ENCODE measurements around the gene UGT2A2. TPM values are rescaled to one million over a fixed set of nuclear protein-coding genes. Genes with fewer than 3 reads are reported as not detected.

UGT2A2 gene
- total RNA-seq, 2 experiments from 2014 or later: not detected

DNA sequence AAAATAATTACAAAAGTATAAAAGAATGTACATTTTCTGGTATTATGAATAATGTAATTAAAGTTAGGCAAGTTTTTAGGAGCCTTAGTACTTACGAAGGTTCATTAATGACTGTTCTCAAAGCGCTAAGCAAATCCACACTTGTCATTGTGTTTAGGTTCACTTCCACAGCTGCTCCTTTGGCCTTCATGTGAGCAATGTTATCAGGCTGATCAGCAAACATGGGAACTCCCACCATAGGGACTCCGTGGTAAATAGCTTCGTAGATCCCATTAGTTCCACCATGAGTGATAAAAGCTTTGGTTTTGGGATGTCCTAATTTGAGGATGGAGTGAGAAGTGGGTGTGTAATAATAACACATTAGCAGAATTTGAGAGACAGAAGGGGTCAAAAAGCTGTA is 45.1 kb downstream of the UGT2A2 start:
- DNase-seq (no peak), ATAC-seq (ENCODE audit: poor library complexity) (no peak)
- TF ChIP-seq, protein P1, sequence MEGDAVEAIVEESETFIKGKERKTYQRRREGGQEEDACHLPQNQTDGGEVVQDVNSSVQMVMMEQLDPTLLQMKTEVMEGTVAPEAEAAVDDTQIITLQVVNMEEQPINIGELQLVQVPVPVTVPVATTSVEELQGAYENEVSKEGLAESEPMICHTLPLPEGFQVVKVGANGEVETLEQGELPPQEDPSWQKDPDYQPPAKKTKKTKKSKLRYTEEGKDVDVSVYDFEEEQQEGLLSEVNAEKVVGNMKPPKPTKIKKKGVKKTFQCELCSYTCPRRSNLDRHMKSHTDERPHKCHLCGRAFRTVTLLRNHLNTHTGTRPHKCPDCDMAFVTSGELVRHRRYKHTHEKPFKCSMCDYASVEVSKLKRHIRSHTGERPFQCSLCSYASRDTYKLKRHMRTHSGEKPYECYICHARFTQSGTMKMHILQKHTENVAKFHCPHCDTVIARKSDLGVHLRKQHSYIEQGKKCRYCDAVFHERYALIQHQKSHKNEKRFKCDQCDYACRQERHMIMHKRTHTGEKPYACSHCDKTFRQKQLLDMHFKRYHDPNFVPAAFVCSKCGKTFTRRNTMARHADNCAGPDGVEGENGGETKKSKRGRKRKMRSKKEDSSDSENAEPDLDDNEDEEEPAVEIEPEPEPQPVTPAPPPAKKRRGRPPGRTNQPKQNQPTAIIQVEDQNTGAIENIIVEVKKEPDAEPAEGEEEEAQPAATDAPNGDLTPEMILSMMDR (IDR thresholded peaks at IDR 0.05): no peak
- Histone ChIP-seq H3K36me3 (ENCODE audit: insufficient read depth, low read length) (no peaks in the 10 kb centered on the region), H3K4me3 (ENCODE audit: low read length) (no peak overlapping the region), H3K27me3 (ENCODE audit: control insufficient read depth in 1 of 2, insufficient read depth in 2 of 2, low read length in 2 of 2) (no peaks in the 10 kb centered on the region), H3K4me1 (ENCODE audit: insufficient read depth, low read length) (no peaks in the 10 kb centered on the region), H3K9me3 (ENCODE audit: control insufficient read depth in 1 of 2, insufficient read depth in 1 of 2, low read length in 2 of 2) (no peaks in the 10 kb centered on the region), H3K27ac (ENCODE audit: low read depth in 1 of 2, low read length in 2 of 2) (no peak overlapping the region)
- H3K27ac Mint-ChIP-seq: no peak overlapping the region
- intact Hi-C loops (cut with DNase I, micrococcal nuclease): no loop called here
- H3K4me1 Mint-ChIP-seq (ENCODE audit: low read depth): no peaks in the 10 kb centered on the region
- no peaks in the 10 kb centered on the region for H3K9me3 Mint-ChIP-seq
- no peaks in the 10 kb centered on the region for H3K27me3 Mint-ChIP-seq
- ChIA-PET CTCF (interaction anchor here (0.7 kb wide), 1 partner anchor 46 kb away, joined by 3 read pairs; no protein-coding TSS in a partner anchor), POLR2A (no interaction called here)
- H3K36me3 Mint-ChIP-seq (ENCODE audit: low read depth): no peaks in the 10 kb centered on the region
- H3K4me3 Mint-ChIP-seq: no peak overlapping the region

DNA sequence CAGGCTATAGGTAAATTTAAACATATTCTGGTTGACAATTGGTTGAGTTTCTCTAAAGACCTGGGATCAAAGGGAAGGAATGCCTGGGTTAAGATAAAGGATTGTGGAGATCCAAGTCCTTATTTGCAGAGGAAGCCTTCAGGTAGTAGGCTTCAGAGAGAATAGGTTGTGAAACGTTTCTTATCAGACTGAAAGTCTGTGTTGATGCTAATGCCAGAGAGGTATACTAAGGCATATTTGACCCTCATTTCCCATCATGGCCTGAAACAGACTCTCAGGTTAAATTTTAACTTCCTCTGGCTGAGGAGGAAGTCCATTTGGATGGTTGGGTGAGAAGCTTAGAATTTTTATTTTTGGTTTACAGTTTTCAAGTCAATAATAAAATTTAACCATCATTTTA is 48.1 kb downstream of the UGT2A2 start:
- ChIA-PET POLR2A (no interaction called here), CTCF (no interaction called here)
- no peaks in the 10 kb centered on the region for H3K27me3 ChIP-seq (ENCODE audit: control insufficient read depth in 1 of 2, insufficient read depth in 2 of 2, low read length in 2 of 2)
- no peaks in the 10 kb centered on the region for H3K9me3 ChIP-seq (ENCODE audit: control insufficient read depth in 1 of 2, insufficient read depth in 1 of 2, low read length in 2 of 2)
- DNase-seq: no peak
- H3K27ac ChIP-seq (ENCODE audit: low read depth in 1 of 2, low read length in 2 of 2): no peak overlapping the region
- Mint-ChIP-seq H3K27ac (no peak overlapping the region), H3K36me3 (ENCODE audit: low read depth) (no peaks in the 10 kb centered on the region), H3K27me3 (no peaks in the 10 kb centered on the region), H3K4me3 (no peak overlapping the region), H3K9me3 (no peaks in the 10 kb centered on the region), H3K4me1 (ENCODE audit: low read depth) (no peaks in the 10 kb centered on the region)
- no peaks in the 10 kb centered on the region for H3K4me1 ChIP-seq (ENCODE audit: insufficient read depth, low read length)
- TF ChIP-seq, protein P1 (IDR thresholded peaks at IDR 0.05): no peak
- H3K36me3 ChIP-seq (ENCODE audit: insufficient read depth, low read length): no peaks in the 10 kb centered on the region
- ATAC-seq (ENCODE audit: poor library complexity): no peak
- intact Hi-C loops (cut with DNase I, micrococcal nuclease): no loop called here
- H3K4me3 ChIP-seq (ENCODE audit: low read length): no peak overlapping the region

DNA sequence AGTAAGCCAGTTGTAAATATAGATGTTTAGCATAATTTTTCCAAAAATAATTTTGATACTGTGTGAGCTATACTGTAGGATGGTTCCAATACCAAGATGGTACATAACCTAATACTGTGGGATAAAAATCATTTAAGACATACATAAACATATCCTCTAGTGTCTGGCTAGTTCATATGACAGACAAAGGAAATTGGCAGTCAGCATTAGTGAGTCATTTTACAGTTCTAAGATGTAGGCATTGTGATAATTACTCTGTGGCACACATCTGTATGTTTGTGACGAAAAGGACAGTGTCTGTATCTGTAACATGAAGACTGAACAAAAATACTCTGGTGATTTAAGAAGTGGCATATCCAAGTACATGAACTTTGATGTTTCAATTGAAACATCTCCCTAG is 49.6 kb downstream of the UGT2A2 start:
- H3K27me3 Mint-ChIP-seq: no peaks in the 10 kb centered on the region
- no peak overlapping the region for H3K27ac Mint-ChIP-seq
- no peaks in the 10 kb centered on the region for H3K4me1 Mint-ChIP-seq (ENCODE audit: low read depth)
- H3K36me3 Mint-ChIP-seq (ENCODE audit: low read depth): no peaks in the 10 kb centered on the region
- ChIA-PET CTCF (no interaction called here), POLR2A (no interaction called here)
- H3K4me1 ChIP-seq (ENCODE audit: insufficient read depth, low read length): no peaks in the 10 kb centered on the region
- H3K4me3 Mint-ChIP-seq: no peak overlapping the region
- DNase-seq: no peak
- no peak overlapping the region for H3K27ac ChIP-seq (ENCODE audit: low read depth in 1 of 2, low read length in 2 of 2)
- ATAC-seq (ENCODE audit: poor library complexity): no peak
- TF ChIP-seq, protein P1 (IDR thresholded peaks at IDR 0.05): no peak
- no peaks in the 10 kb centered on the region for H3K9me3 Mint-ChIP-seq
- H3K9me3 ChIP-seq (ENCODE audit: control insufficient read depth in 1 of 2, insufficient read depth in 1 of 2, low read length in 2 of 2): no peaks in the 10 kb centered on the region
- H3K36me3 ChIP-seq (ENCODE audit: insufficient read depth, low read length): no peaks in the 10 kb centered on the region
- H3K27me3 ChIP-seq (ENCODE audit: control insufficient read depth in 1 of 2, insufficient read depth in 2 of 2, low read length in 2 of 2): no peaks in the 10 kb centered on the region
- H3K4me3 ChIP-seq (ENCODE audit: low read length): no peak overlapping the region
- intact Hi-C loops (cut with DNase I, micrococcal nuclease): no loop called here
